Chondrocyte (in vitro differentiated cells): Measurements from ENCODE around the gene HCFC1. TPM values are rescaled to one million over a fixed set of nuclear protein-coding genes. Genes with fewer than 3 reads are reported as not detected.

Experiments
- DNase-seq: peaks from one replicate; pipeline ENCODE4 v3.0.0; 2021; ENCODE audit warnings: mixed read lengths, low spot score
- H3K27ac Mint-ChIP-seq: one replicate; pipeline ENCODE4 v1.8.0; 2021; ENCODE audit warnings: mild to moderate bottlenecking, moderate library complexity, mixed read lengths; ENCODE audit not compliant: unreplicated experiment
- H3K27me3 Mint-ChIP-seq: 2 replicates; pipeline ENCODE4 v1.8.0; 2021; ENCODE audit warnings: low read depth, mixed read lengths
- H3K36me3 Mint-ChIP-seq: 2 replicates; pipeline ENCODE4 v1.8.0; 2021; ENCODE audit warnings: low read depth, mixed read lengths
- H3K4me1 Mint-ChIP-seq: 2 replicates; pipeline ENCODE4 v1.8.0; 2021; ENCODE audit warnings: low read depth, mild to moderate bottlenecking, mixed read lengths
- H3K4me3 Mint-ChIP-seq: one replicate; pipeline ENCODE4 v1.8.0; 2021; ENCODE audit warnings: mild to moderate bottlenecking, moderate library complexity, mixed read lengths; ENCODE audit not compliant: unreplicated experiment
- H3K9me3 Mint-ChIP-seq: 2 replicates; pipeline ENCODE4 v1.8.0; 2021; ENCODE audit warnings: low read depth, mixed read lengths
- CTCF ChIP-seq: fragments of 200-600 bp; sonication (generic); IDR thresholded peaks from 2 replicates; pipeline ENCODE4 v1.5.0; 2021; ENCODE audit warnings: antibody characterized with exemption, mild to moderate bottlenecking, moderate library complexity
- total RNA-seq: library from RNA; stranded (reverse); gene quantifications from 3 replicates; pipeline ENCODE4 v1.2.1, GENCODE V29; 2021

HCFC1 gene
- total RNA-seq, 1 donor from 2014 or later, result 67.2 TPM

GRCh38 chrX:154014429-154015380 lies 43.1 kb upstream of the HCFC1 start:
- no peak overlapping the region for H3K4me3 Mint-ChIP-seq
- no peaks in the 10 kb centered on the region for H3K9me3 Mint-ChIP-seq
- H3K27me3 Mint-ChIP-seq, result no peaks in the 10 kb centered on the region
- H3K4me1 Mint-ChIP-seq, result peaks cover 9% of the 10 kb centered on the region
- H3K27ac Mint-ChIP-seq, result no peak overlapping the region
- DNase-seq, result no peak
- peaks cover 6% of the 10 kb centered on the region for H3K36me3 Mint-ChIP-seq
- TF ChIP-seq CTCF, result no peak

GRCh38 chrX:154013614-154014360 lies 42.2 kb upstream of the HCFC1 start:
- H3K4me1 Mint-ChIP-seq, result peaks cover 7% of the 10 kb centered on the region
- no peak overlapping the region for H3K4me3 Mint-ChIP-seq
- H3K27me3 Mint-ChIP-seq, result no peaks in the 10 kb centered on the region
- H3K36me3 Mint-ChIP-seq, result peaks cover 6% of the 10 kb centered on the region
- no peaks in the 10 kb centered on the region for H3K9me3 Mint-ChIP-seq
- peak; percentile 95 for TF ChIP-seq CTCF
- H3K27ac Mint-ChIP-seq, result no peak overlapping the region
- DNase-seq, result no peak

GRCh38 chrX:154013001-154013421 lies 41.4 kb upstream of the HCFC1 start:
- no peaks in the 10 kb centered on the region for H3K9me3 Mint-ChIP-seq
- H3K4me3 Mint-ChIP-seq, result no peak overlapping the region
- no peak for DNase-seq
- no peak for TF ChIP-seq CTCF
- peaks cover 3% of the 10 kb centered on the region for H3K4me1 Mint-ChIP-seq
- H3K27ac Mint-ChIP-seq, result no peak overlapping the region
- no peaks in the 10 kb centered on the region for H3K27me3 Mint-ChIP-seq
- peaks cover 8% of the 10 kb centered on the region for H3K36me3 Mint-ChIP-seq

- Mint-ChIP-seq H3K4me1 (peaks cover 3% of the 10 kb centered on the region), H3K36me3 (peaks cover 10% of the 10 kb centered on the region), H3K9me3 (no peaks in the 10 kb centered on the region), H3K4me3 (no peak overlapping the region), H3K27ac (no peak overlapping the region), H3K27me3 (no peaks in the 10 kb centered on the region)
- DNase-seq, result no peak
- TF ChIP-seq CTCF, result no peak
These were observed 40.8 kb upstream of the HCFC1 start for GRCh38 chrX:154012336-154012991.
